ENCODE results near the gene TPSG1.
"Not testable (repeated sequence)": the region's sequence is repeated elsewhere in the genome, so short reads cannot be mapped to it uniquely, and the experiment has no call there.

DNA sequence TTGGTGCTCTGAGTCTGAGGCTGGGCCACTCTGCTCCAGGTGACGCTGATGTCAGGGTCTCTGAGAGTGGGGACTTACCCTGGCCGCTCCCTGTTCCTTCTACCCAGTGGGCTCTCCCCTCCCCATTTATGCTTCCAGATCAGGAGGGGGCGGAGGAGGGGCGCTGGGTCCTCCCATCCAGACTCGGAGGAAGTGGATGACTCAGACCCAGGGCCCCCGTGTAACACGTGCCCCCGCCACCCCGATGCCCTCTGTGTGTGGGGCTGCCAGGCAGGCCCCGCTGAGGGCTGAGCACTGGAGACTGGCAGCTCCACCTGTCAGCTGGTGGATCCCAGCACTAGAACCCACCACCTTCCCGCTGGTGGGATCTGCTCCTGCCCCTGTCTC is 5.0 kb upstream of the TPSG1 start, which contains the start of gene TPSB2:
- TF ChIP-seq POLR2A (IDR thresholded peaks at IDR 0.05), result not testable (repeated sequence)
- TF ChIP-seq, protein P1, sequence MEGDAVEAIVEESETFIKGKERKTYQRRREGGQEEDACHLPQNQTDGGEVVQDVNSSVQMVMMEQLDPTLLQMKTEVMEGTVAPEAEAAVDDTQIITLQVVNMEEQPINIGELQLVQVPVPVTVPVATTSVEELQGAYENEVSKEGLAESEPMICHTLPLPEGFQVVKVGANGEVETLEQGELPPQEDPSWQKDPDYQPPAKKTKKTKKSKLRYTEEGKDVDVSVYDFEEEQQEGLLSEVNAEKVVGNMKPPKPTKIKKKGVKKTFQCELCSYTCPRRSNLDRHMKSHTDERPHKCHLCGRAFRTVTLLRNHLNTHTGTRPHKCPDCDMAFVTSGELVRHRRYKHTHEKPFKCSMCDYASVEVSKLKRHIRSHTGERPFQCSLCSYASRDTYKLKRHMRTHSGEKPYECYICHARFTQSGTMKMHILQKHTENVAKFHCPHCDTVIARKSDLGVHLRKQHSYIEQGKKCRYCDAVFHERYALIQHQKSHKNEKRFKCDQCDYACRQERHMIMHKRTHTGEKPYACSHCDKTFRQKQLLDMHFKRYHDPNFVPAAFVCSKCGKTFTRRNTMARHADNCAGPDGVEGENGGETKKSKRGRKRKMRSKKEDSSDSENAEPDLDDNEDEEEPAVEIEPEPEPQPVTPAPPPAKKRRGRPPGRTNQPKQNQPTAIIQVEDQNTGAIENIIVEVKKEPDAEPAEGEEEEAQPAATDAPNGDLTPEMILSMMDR (IDR thresholded peaks at IDR 0.05), result not testable (repeated sequence)
